PC-3 (cell line): ENCODE data around the gene FBLN1. TPM values are rescaled to one million over a fixed set of nuclear protein-coding genes. Genes with fewer than 3 reads are reported as not detected.
"Not testable (repeated sequence)": the region's sequence is repeated elsewhere in the genome, so short reads cannot be mapped to it uniquely, and the experiment has no call there.

Experiments
- ATAC-seq: fragments of 200-7000 bp; cut with Tn5 transposase; 2 replicates; pipeline ENCODE4 v1.9.1; 2020; ENCODE audit warnings: mild to moderate bottlenecking, moderate library complexity
- BruUV-seq: library from RNA; stranded (reverse); fragments of 400-500 nt; replicated peaks from 2 replicates; lab custom pipeline; 2021; lab: Mats Ljungman, UMichigan
- CTCF ChIA-PET: fragments of 300-600 bp; sonication (Branson Sonifier 250); formaldehyde crosslinking; loops from one replicate; lab custom pipeline; 2022; ENCODE audit warnings: antibody characterized with exemption; lab: Charles Lee
- POLR2A ChIA-PET: fragments of 300-600 bp; sonication (Branson Sonifier 250); formaldehyde crosslinking; loops from one replicate; lab custom pipeline; 2022; ENCODE audit warnings: antibody characterized with exemption; ENCODE audit not compliant: unreplicated experiment; lab: Charles Lee
- DNase-seq: peaks from one replicate; pipeline ENCODE4 v3.0.0-alpha.2; 2015
- H2AFZ ChIP-seq: fragments of 300-600 bp; sonication (generic); 2 replicates; pipeline ENCODE4 v1.6.0; 2016; ENCODE audit warnings: antibody characterized with exemption, low read length
- H3F3A ChIP-seq: fragments of 300-600 bp; sonication (generic); one replicate; pipeline ENCODE4 v1.6.0; 2017; ENCODE audit warnings: antibody characterized with exemption, low read length, control low read depth, mild to moderate bottlenecking; ENCODE audit not compliant: unreplicated experiment
- H3K27ac ChIP-seq: fragments of 300-600 bp; sonication (generic); 2 replicates; pipeline ENCODE4 v1.5.1; 2016; ENCODE audit warnings: mild to moderate bottlenecking, low read length
- H3K27me3 ChIP-seq: fragments of 300-600 bp; sonication (generic); 2 replicates; pipeline ENCODE4 v1.6.1; 2016; ENCODE audit warnings: low read length, mixed read lengths
- H3K36me3 ChIP-seq: fragments of 300-600 bp; sonication (generic); 2 replicates; pipeline ENCODE4 v1.6.1; 2016; ENCODE audit warnings: low read depth, mixed run types, low read length, mixed read lengths
- H3K4me1 ChIP-seq: fragments of 300-600 bp; sonication (generic); 2 replicates; pipeline ENCODE4 v1.5.1; 2016; ENCODE audit warnings: low read length; ENCODE audit not compliant: insufficient read depth
- H3K4me2 ChIP-seq: fragments of 300-600 bp; sonication (generic); 2 replicates; pipeline ENCODE4 v1.6.0; 2016; ENCODE audit warnings: low read length
- H3K4me3 ChIP-seq: fragments of 300-600 bp; sonication (generic); 2 replicates; pipeline ENCODE4 v1.5.1; 2016; ENCODE audit warnings: mild to moderate bottlenecking, low read length, mixed read lengths
- H3K79me2 ChIP-seq: fragments of 300-600 bp; sonication (generic); 2 replicates; pipeline ENCODE4 v1.6.1; 2017; ENCODE audit warnings: low read length, mixed read lengths
- H3K9ac ChIP-seq: fragments of 300-600 bp; sonication (generic); 2 replicates; pipeline ENCODE4 v1.6.0; 2016; ENCODE audit warnings: mild to moderate bottlenecking, low read length
- H3K9me2 ChIP-seq: fragments of 300-600 bp; sonication (generic); replicated peaks from 2 replicates; pipeline ENCODE4 v1.6.1; 2016; ENCODE audit warnings: mixed run types, low read length, mixed read lengths
- H3K9me3 ChIP-seq: fragments of 300-600 bp; sonication (generic); 2 replicates; pipeline ENCODE4 v1.6.1; 2016; ENCODE audit warnings: low read length, mixed read lengths
- H4K20me1 ChIP-seq: fragments of 300-600 bp; sonication (generic); 2 replicates; pipeline ENCODE4 v1.6.1; 2016; ENCODE audit warnings: low read length, mixed read lengths
- EZH2 ChIP-seq: fragments of 300-600 bp; sonication (generic); IDR thresholded peaks from one replicate; pipeline ENCODE4 v1.6.1; 2017; ENCODE audit warnings: antibody characterized with exemption, mild to moderate bottlenecking, low read length; ENCODE audit not compliant: unreplicated experiment
- EZH2phosphoT487 ChIP-seq: fragments of 300-600 bp; sonication (generic); IDR thresholded peaks from 2 replicates; pipeline ENCODE4 v1.6.1; 2018; ENCODE audit warnings: mild to moderate bottlenecking, antibody characterized with exemption, low read length, borderline replicate concordance
- intact Hi-C: fragments of 100-400 bp; cut with micrococcal nuclease; formaldehyde crosslinking; loops from 2 replicates; pipeline ENCODE4 v1.9.0; 2023
- total RNA-seq: library from RNA; depleted of rRNA; stranded (reverse); fragments of >200 nt; gene quantifications from 2 replicates; pipeline ENCODE4 v1.2.3, GENCODE V29; 2014
- TF ChIP-seq, protein P1 (sequence below): fragments of 300-600 bp; sonication (generic); conservative IDR thresholded peaks from 2 replicates; pipeline ENCODE4 v1.5.1; 2017; ENCODE audit warnings: antibody characterized with exemption, low read depth, mild to moderate bottlenecking, low read length

Gene FBLN1
- total RNA-seq, 1 experiment from 2014 or later, result 13.4 TPM

DNA sequence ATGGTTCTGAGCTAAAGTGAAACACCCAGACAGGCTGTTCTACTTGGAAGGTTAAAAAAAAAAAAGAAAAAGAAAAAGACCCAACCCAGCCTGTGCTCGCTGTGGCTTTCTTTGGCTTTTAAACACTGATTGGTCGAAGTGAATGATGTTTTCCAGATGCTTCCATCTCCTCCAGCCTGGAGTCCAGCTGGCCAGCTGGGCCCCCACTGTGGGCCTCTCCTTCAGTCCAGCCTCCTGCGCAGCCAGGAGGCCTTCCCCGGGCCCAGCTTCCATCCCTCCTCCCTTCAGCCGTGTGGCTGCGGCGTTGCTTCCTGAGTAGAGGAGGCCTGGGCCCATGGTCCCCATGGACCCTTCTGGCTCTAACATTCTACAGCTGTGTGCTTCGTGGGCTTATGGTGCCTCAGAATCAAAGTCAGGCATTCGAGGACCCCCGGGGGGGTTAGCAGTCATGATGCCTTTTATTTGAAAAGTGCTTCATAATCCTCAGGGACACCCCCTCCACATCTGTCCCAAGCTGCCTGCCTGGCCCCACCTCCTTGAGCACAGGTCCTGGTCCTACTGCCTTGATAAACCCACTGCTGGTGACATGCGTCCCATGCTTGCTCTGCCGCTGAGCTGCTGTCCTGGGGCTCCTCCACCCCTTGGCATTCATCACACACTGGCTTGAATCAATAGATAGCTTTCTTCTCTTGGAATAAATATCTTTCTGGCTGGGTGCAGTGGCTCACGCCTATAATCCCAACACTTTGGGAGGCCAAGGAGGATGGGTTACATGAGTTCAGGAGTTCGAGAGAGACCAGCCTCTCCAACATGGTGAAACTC, 42.2 kb upstream of the FBLN1 start:
- H3K4me3 ChIP-seq, result no peak overlapping the region
- BruUV-seq, result no TSS peak
- H4K20me1 ChIP-seq, result no peaks in the 10 kb centered on the region
- DNase-seq (no peak), ATAC-seq (no peak)
- H3K9ac ChIP-seq, result no peak overlapping the region
- H3K27me3 ChIP-seq, result no peaks in the 10 kb centered on the region
- H3K27ac ChIP-seq, result no peak overlapping the region
- no peak for TF ChIP-seq EZH2
- TF ChIP-seq, protein P1, sequence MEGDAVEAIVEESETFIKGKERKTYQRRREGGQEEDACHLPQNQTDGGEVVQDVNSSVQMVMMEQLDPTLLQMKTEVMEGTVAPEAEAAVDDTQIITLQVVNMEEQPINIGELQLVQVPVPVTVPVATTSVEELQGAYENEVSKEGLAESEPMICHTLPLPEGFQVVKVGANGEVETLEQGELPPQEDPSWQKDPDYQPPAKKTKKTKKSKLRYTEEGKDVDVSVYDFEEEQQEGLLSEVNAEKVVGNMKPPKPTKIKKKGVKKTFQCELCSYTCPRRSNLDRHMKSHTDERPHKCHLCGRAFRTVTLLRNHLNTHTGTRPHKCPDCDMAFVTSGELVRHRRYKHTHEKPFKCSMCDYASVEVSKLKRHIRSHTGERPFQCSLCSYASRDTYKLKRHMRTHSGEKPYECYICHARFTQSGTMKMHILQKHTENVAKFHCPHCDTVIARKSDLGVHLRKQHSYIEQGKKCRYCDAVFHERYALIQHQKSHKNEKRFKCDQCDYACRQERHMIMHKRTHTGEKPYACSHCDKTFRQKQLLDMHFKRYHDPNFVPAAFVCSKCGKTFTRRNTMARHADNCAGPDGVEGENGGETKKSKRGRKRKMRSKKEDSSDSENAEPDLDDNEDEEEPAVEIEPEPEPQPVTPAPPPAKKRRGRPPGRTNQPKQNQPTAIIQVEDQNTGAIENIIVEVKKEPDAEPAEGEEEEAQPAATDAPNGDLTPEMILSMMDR, result no peak
- TF ChIP-seq EZH2phosphoT487, result no peak
- no peak overlapping the region for H3K4me2 ChIP-seq
- no peaks in the 10 kb centered on the region for H3K79me2 ChIP-seq
- H3K9me2 ChIP-seq, result no peaks in the 10 kb centered on the region
- no peaks in the 10 kb centered on the region for H3F3A ChIP-seq
- H3K36me3 ChIP-seq, result no peaks in the 10 kb centered on the region
- intact Hi-C loops, result no loop called here
- H3K4me1 ChIP-seq, result no peaks in the 10 kb centered on the region
- no peak overlapping the region for H2AFZ ChIP-seq
- H3K9me3 ChIP-seq, result no peaks in the 10 kb centered on the region
- ChIA-PET POLR2A (no interaction called here), CTCF (no interaction called here)

DNA sequence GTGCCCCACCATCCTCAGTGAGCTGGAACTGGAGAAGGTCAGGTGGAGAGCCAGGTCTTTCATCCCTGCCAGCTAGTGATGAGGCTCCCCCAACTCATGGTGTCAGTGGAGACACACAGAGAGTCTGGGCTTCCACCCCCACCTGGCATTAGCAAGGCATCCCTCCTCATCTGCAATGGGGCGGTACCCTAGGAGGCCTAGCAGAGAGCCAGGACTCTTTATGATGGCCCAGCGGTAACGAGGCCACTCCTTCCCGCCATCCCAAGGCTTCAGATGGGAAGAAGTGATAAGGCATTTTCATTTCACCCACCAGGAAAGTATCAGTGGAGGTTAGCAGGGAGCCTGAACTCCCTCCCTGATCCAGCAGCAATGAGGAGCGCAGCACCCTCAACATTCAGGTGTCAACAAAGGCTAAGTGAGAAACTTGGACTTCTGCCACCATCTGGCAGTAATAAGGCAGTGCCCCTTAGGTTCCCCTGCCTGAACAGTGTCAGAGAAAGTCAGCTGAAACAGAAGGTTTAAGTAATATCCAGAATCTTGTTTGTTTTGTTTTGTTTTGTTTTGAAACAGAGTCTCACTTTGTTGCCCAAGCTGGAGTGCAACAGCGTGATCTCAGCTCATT, 40.5 kb upstream of the FBLN1 start:
- Histone ChIP-seq H2AFZ (no peak overlapping the region), H4K20me1 (no peaks in the 10 kb centered on the region), H3K9ac (no peak overlapping the region), H3K9me2 (no peaks in the 10 kb centered on the region), H3K4me1 (no peaks in the 10 kb centered on the region), H3K79me2 (no peaks in the 10 kb centered on the region), H3K9me3 (no peaks in the 10 kb centered on the region), H3K4me3 (no peak overlapping the region), H3K27me3 (no peaks in the 10 kb centered on the region), H3K4me2 (no peak overlapping the region), H3K36me3 (no peaks in the 10 kb centered on the region), H3F3A (no peaks in the 10 kb centered on the region), H3K27ac (no peak overlapping the region)
- POLR2A ChIA-PET, result no interaction called here
- ATAC-seq (no peak), DNase-seq (no peak)
- TF ChIP-seq, protein P1, result no peak
- no peak for TF ChIP-seq EZH2phosphoT487
- TF ChIP-seq EZH2, result no peak
- CTCF ChIA-PET, result no interaction called here
- BruUV-seq, result no TSS peak
- intact Hi-C loops, result no loop called here

DNA sequence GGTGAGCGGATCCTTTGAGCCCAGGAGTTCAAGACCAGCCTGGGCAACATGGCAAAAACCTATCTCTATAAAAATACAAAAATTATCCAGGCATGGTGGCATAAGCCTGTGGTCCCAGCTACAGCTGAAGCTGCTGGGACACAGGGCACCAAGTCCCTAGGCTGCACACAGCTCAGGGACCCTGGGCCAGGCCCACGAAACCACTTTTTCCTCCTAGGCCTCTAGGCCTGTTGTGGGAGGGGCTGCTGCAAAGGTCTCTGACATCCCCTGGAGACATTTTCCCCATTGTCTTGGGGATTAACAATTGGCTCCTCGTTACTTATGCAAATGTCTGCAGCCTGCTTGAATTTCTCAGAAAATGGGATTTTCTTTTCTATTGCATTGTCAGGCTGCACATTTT, 39.0 kb upstream of the FBLN1 start:
- H3K4me2 ChIP-seq, H3K9ac ChIP-seq, H3K27ac ChIP-seq, BruUV-seq, H3F3A ChIP-seq, H3K4me3 ChIP-seq, ATAC-seq, H4K20me1 ChIP-seq, H3K9me3 ChIP-seq, CTCF ChIA-PET, H3K36me3 ChIP-seq, H3K9me2 ChIP-seq, intact Hi-C loops, DNase-seq, POLR2A ChIA-PET, H3K27me3 ChIP-seq, H2AFZ ChIP-seq, H3K79me2 ChIP-seq, H3K4me1 ChIP-seq: not testable (repeated sequence)
